Peyer's patch (tissue), 4 donors: Measurements from ENCODE around the gene KLHL3. TPM values are rescaled to one million over a fixed set of nuclear protein-coding genes. Genes with fewer than 3 reads are reported as not detected.

Experiments used
- DNase-seq, 3 donors: peaks; one replicate each; pipeline ENCODE4 v3.0.0-alpha.2; 2017 to 2019
- H3K27ac ChIP-seq, 4 donors: fragments of 200-600 bp; sonication (generic); one replicate each; pipeline ENCODE4 v1.5.1; 2016 to 2019
- H3K27me3 ChIP-seq, 2 donors: fragments of 200-600 bp; sonication (generic); one replicate each; pipeline ENCODE4 v1.5.1; 2019
- H3K36me3 ChIP-seq, 3 donors: fragments of 200-600 bp; sonication (generic); one replicate each; pipeline ENCODE4 v1.5.1; 2016 to 2019
- H3K4me1 ChIP-seq, 4 donors: fragments of 200-600 bp; sonication (generic); one replicate each; pipeline ENCODE4 v1.5.1; 2016 to 2019
- H3K4me3 ChIP-seq, 4 donors: fragments of 200-600 bp; sonication (generic); 1 replicate in 3 of 4; 2 replicates in 1 of 4; pipeline ENCODE4 v1.5.1; 2016 to 2019; ENCODE audit warnings: mild to moderate bottlenecking in 1 of 4
- H3K9me3 ChIP-seq, 4 donors: fragments of 200-600 bp; sonication (generic); one replicate each; pipeline ENCODE4 v1.5.1; 2016 to 2019; ENCODE audit warnings: mild to moderate bottlenecking in 1 of 4
- POLR2A ChIP-seq, 2 donors: fragments of 450-650 bp; IDR thresholded peaks; one replicate each; pipeline ENCODE4 v1.5.1; 2017; ENCODE audit warnings: antibody characterized with exemption in 2 of 2, mild to moderate bottlenecking in 2 of 2, moderate library complexity in 2 of 2
- total RNA-seq, 4 donors: library from RNA; depleted of rRNA; stranded (reverse); fragments of >200 nt; gene quantifications; one replicate each; pipeline ENCODE4 v1.1.0, GENCODE V29; 2016
- TF ChIP-seq, protein P1 (sequence below), 6 experiments: fragments of 450-650 bp in 4 of 6; fragments of 200-600 bp in 2 of 6; sonication (generic) in 1 of 6; IDR thresholded peaks; one replicate each; pipeline ENCODE4 v1.5.1; 2017 to 2019; ENCODE audit warnings: antibody characterized with exemption in 6 of 6, mild to moderate bottlenecking in 3 of 6, moderate library complexity in 1 of 6

KLHL3 gene
- total RNA-seq, 4 donors from 2014 or later, result 5.0 to 9.5 (median 6.3) TPM

DNA sequence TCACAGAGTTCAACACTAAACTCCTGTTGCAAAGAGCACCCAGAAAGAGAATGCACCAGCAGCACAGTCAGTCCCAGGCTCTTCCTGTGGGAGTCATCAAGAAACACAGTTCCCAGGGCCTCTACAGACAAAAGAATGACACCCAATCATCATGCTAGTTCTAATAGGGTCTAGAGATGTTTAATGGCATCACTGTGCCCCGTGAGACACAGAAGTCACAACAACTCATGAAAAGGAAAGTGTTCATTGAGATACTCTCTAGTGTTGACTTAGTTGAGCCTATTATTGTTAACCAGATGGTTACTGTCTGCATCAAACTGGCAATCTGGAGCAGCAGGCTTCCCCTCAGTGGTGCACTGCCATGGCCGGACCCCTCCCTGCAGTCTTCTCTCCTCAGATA is 1.6 kb downstream of the KLHL3 start:
- DNase-seq, result no peak
- peak overlapping the region in 1 of 4 donors; percentile 46 for H3K4me3 ChIP-seq
- peaks cover 0 to 21% (median 2%) of the 10 kb centered on the region in 4 donors for H3K4me1 ChIP-seq
- no peaks in the 10 kb centered on the region for H3K36me3 ChIP-seq
- TF ChIP-seq, protein P1, sequence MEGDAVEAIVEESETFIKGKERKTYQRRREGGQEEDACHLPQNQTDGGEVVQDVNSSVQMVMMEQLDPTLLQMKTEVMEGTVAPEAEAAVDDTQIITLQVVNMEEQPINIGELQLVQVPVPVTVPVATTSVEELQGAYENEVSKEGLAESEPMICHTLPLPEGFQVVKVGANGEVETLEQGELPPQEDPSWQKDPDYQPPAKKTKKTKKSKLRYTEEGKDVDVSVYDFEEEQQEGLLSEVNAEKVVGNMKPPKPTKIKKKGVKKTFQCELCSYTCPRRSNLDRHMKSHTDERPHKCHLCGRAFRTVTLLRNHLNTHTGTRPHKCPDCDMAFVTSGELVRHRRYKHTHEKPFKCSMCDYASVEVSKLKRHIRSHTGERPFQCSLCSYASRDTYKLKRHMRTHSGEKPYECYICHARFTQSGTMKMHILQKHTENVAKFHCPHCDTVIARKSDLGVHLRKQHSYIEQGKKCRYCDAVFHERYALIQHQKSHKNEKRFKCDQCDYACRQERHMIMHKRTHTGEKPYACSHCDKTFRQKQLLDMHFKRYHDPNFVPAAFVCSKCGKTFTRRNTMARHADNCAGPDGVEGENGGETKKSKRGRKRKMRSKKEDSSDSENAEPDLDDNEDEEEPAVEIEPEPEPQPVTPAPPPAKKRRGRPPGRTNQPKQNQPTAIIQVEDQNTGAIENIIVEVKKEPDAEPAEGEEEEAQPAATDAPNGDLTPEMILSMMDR (IDR thresholded peaks at IDR 0.05), result no peak
- TF ChIP-seq POLR2A (IDR thresholded peaks at IDR 0.05), result no peak
- no peaks in the 10 kb centered on the region for H3K9me3 ChIP-seq
- H3K27ac ChIP-seq, result no peak overlapping the region
- no peaks in the 10 kb centered on the region for H3K27me3 ChIP-seq

DNA sequence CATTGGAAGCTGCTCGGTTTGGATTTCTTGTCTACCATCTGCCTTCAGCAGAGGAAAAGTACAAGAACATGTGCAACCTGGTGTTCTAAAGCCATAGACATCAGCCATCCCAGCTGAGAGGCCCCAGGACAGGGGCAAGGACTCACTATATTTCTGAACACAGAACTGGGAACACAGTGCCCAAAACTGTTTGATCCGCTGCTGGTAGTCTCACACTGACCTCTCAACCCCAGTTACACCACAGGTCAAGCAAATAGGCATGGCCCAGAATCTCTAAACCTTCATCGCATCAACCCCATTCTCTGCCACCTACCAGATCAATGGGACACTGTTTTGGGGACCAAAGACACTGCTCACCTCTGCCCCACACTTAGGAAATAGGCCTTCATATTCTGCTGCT is 2.0 kb downstream of the KLHL3 start:
- no peak overlapping the region for H3K4me3 ChIP-seq
- no peak overlapping the region for H3K27ac ChIP-seq
- no peak for DNase-seq
- peaks cover 0 to 21% (median 2%) of the 10 kb centered on the region in 4 donors for H3K4me1 ChIP-seq
- H3K36me3 ChIP-seq, result no peaks in the 10 kb centered on the region
- no peaks in the 10 kb centered on the region for H3K9me3 ChIP-seq
- TF ChIP-seq POLR2A (IDR thresholded peaks at IDR 0.05), result no peak
- TF ChIP-seq, protein P1 (IDR thresholded peaks at IDR 0.05), result no peak
- H3K27me3 ChIP-seq, result no peaks in the 10 kb centered on the region

DNA sequence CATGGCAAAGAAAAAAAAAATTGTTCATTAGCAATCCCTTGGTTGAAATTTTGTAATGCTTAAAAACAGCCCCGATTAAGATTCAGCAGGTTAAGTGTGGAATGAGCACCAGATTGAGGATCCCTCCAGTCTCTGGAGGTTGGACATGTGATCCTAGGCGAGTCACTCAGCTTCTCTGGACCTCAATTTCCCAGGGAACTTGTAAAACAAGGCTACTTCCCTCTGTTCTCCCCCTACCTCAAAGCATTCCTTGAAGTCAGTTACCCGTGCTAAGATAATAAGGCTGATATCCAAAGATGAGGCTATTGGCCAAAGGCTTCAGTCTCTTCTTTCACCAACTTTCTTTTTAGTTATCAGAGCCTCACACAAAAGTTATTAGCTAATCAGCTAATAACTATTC is 2.9 kb downstream of the KLHL3 start:
- no peak for DNase-seq
- no peaks in the 10 kb centered on the region for H3K27me3 ChIP-seq
- peaks cover 0 to 21% (median 2%) of the 10 kb centered on the region in 4 donors for H3K4me1 ChIP-seq
- no peaks in the 10 kb centered on the region for H3K9me3 ChIP-seq
- no peaks in the 10 kb centered on the region for H3K36me3 ChIP-seq
- no peak overlapping the region for H3K27ac ChIP-seq
- H3K4me3 ChIP-seq, result no peak overlapping the region
- no peak for TF ChIP-seq POLR2A (IDR thresholded peaks at IDR 0.05)
- TF ChIP-seq, protein P1 (IDR thresholded peaks at IDR 0.05), result no peak

DNA sequence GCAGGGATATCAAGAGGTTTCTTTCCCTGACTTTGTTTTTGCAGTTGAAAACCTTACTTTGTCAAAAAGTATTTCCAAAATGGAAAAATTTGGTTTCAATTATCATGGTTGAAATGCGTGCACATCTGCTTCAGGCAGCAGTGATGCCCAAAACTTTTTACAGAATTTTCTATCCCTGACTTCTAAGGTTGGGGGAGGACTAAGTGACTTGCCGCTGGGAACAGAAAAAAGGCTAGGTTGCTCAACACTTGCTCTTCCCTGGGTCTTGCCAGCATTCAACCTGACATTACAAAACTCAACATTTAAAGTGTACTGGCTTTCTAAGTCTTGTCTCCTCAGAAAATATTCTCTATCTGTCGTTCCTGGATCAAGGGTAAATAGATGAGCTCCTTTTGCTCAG is 4.7 kb downstream of the KLHL3 start:
- H3K9me3 ChIP-seq, result no peaks in the 10 kb centered on the region
- H3K4me1 ChIP-seq, result peaks cover 0 to 18% (median 0%) of the 10 kb centered on the region in 4 donors
- DNase-seq, result no peak
- H3K4me3 ChIP-seq, result no peak overlapping the region
- no peaks in the 10 kb centered on the region for H3K27me3 ChIP-seq
- H3K27ac ChIP-seq, result no peak overlapping the region
- H3K36me3 ChIP-seq, result no peaks in the 10 kb centered on the region
- no peak for TF ChIP-seq POLR2A (IDR thresholded peaks at IDR 0.05)
- TF ChIP-seq, protein P1 (IDR thresholded peaks at IDR 0.05), result no peak

DNA sequence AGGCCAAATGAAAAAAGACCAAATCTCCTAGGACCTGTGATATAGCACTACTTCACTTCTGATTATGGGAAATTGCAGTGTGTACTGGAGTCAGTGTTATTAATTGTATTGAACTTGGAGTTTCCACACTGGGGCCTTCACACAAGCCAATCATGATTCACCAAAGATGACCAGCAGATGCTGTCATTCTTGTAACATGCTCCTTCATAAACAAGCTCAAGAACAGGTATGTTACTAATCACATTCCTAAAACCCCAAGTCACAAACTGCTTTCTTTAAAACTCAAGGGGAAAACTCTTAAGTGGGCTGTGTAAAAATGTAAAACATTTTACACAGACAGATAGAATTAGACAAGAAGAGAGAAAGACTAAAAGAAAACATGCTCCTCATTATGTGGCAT is 5.6 kb downstream of the KLHL3 start:
- no peak for TF ChIP-seq POLR2A (IDR thresholded peaks at IDR 0.05)
- TF ChIP-seq, protein P1 (IDR thresholded peaks at IDR 0.05), result no peak

DNA sequence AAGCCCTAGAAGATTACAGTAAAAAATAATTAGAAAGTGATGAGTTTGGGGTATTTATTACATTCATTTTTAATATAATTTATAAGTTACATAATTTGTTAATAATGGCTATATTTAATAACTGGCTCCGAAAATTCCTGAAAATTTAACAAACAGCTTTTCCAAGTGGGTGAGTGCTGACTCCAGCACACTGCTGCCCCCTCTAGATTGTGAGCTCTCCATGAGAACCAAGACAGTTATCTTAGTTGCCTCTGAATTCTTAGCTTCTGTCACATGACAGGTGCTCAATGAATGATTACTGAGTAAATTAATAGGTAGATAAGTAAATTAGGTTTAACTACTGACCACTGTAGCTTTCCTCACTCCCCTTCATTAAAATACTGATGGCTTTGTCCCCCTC is 7.8 kb downstream of the KLHL3 start:
- no peak for DNase-seq
- Histone ChIP-seq H3K4me1 (no peaks in the 10 kb centered on the region), H3K9me3 (no peaks in the 10 kb centered on the region), H3K36me3 (no peaks in the 10 kb centered on the region), H3K4me3 (no peak overlapping the region), H3K27me3 (no peaks in the 10 kb centered on the region), H3K27ac (no peak overlapping the region)
- TF ChIP-seq, protein P1 (IDR thresholded peaks at IDR 0.05), result no peak
- no peak for TF ChIP-seq POLR2A (IDR thresholded peaks at IDR 0.05)

More for the DNA sequence above, 5.6 kb downstream of the KLHL3 start:
- Histone ChIP-seq H3K9me3 (no peaks in the 10 kb centered on the region), H3K4me3 (no peak overlapping the region), H3K36me3 (no peaks in the 10 kb centered on the region), H3K27me3 (no peaks in the 10 kb centered on the region), H3K4me1 (peaks cover 0 to 10% (median 0%) of the 10 kb centered on the region in 4 donors), H3K27ac (no peak overlapping the region)
- no peak for DNase-seq
